ENCODE results near the gene CELF2. TPM values are rescaled to one million over a fixed set of nuclear protein-coding genes. Genes with fewer than 3 reads are reported as not detected.

Gene CELF2
- total RNA-seq, 4 donors from 2014 or later = 30.0 to 56.6 (median 43.3) TPM

DNA sequence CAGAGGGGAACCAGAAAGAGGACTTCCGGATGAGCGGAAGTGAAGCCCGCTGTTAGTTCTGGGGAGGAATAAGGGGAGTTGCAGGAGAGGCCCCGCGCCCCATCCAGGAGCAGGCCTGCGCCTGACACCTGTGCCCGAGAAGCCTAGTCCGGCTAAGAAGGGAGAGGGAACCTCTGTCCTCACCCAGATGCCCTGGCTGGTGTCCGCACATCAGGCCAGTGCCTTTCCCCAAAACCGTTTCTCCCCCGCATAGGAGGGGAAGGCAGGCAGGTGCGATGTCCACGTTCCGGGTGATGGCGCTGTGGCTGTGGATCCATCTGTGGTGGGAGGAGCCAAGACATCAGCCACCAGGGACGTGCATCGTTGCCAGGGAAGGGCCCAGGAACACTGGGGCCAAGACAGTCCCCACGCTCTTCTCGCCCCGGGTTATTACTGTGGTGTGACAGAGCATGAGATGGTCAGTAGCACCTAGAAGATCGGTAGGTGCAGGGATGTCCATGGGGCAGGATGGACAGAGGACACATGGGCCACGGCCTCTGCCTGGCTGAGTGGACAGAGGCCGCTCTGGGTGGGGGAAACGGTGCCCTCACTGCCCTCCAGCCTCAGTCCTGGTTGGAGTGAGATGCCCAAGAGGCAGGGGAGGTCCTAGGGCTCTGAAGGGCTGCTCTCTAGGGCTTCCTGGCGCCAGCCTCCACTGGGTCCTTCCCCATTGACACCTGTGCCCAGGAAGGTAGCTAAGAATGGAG is 262.7 kb downstream of the CELF2 start:
- ATAC-seq = no peak
- no peaks in the 10 kb centered on the region for H3K9me3 ChIP-seq
- H3K4me1 ChIP-seq = no peaks in the 10 kb centered on the region
- peaks cover 0 to 5% of the 10 kb centered on the region in 2 donors for H3K36me3 ChIP-seq
- H3K27ac ChIP-seq = no peak overlapping the region
- no peak for DNase-seq
- in situ Hi-C loops (cut with MboI; ENCODE audit: low sequenced_read_pairs in 4 of 4) = no loop called here
- TF ChIP-seq POLR2A (IDR thresholded peaks at IDR 0.05) = no peak
- H3K4me3 ChIP-seq = no peak overlapping the region
- intact Hi-C loops (cut with DNase I; ENCODE audit: low total_unique reads) = no loop called here
- no peaks in the 10 kb centered on the region for H3K27me3 ChIP-seq

DNA sequence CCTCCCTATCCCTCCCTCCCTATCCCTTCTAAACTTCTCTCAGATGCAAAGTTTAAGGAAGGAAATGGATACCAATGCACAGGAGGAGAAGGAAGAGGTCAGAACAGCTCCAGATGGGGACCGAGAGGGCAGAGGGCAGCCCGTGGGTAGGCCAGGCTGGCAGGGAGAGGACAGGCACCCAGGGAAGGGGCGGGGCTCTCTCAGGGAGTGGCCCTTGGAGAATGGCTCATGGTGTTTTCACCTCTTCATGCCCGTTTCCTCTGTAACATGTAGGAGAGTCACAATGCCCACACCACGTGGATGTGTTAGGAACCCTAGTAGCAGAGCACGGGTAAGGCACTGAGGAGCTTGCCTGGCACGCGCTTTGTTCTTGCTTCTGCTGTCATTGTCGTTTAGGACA is 264.5 kb downstream of the CELF2 start:
- Histone ChIP-seq H3K4me3 (no peak overlapping the region), H3K4me1 (no peaks in the 10 kb centered on the region), H3K27me3 (no peaks in the 10 kb centered on the region), H3K36me3 (peaks cover 0 to 5% of the 10 kb centered on the region in 2 donors), H3K27ac (no peak overlapping the region), H3K9me3 (no peaks in the 10 kb centered on the region)
- no peak for TF ChIP-seq POLR2A (IDR thresholded peaks at IDR 0.05)
- TF ChIP-seq, protein P1, sequence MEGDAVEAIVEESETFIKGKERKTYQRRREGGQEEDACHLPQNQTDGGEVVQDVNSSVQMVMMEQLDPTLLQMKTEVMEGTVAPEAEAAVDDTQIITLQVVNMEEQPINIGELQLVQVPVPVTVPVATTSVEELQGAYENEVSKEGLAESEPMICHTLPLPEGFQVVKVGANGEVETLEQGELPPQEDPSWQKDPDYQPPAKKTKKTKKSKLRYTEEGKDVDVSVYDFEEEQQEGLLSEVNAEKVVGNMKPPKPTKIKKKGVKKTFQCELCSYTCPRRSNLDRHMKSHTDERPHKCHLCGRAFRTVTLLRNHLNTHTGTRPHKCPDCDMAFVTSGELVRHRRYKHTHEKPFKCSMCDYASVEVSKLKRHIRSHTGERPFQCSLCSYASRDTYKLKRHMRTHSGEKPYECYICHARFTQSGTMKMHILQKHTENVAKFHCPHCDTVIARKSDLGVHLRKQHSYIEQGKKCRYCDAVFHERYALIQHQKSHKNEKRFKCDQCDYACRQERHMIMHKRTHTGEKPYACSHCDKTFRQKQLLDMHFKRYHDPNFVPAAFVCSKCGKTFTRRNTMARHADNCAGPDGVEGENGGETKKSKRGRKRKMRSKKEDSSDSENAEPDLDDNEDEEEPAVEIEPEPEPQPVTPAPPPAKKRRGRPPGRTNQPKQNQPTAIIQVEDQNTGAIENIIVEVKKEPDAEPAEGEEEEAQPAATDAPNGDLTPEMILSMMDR (IDR thresholded peaks at IDR 0.05 in 4 of 5, conservative IDR thresholded peaks at IDR 0.05 in 1 of 5) = no peak
- ATAC-seq (no peak), DNase-seq (no peak)
- in situ Hi-C loops (cut with MboI; ENCODE audit: low sequenced_read_pairs in 4 of 4) (no loop called here), intact Hi-C loops (cut with DNase I; ENCODE audit: low total_unique reads) (no loop called here)

DNA sequence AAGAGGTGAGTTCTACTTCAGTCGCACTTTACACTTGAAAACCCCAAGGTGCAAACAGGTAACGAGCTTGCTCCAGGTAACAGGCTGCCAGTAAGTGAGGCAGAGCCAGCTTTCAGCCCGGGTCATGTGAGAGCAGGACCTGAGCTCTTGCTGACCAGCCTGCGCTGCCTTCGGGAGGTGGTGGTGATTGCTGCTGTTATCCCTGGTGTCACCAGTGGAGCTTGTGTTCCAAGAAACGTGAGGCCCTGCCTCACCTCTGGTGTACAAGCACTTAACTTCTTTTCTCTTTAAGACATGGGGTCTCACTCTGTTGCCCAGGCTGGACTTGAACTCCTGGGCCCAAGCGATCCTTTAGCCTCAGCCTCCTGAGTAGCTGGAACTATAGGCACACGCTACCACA is 265.0 kb downstream of the CELF2 start:
- TF ChIP-seq, protein P1 (IDR thresholded peaks at IDR 0.05 in 4 of 5, conservative IDR thresholded peaks at IDR 0.05 in 1 of 5) = no peak
- TF ChIP-seq POLR2A (IDR thresholded peaks at IDR 0.05) = no peak
- in situ Hi-C loops (cut with MboI; ENCODE audit: low sequenced_read_pairs in 4 of 4) = no loop called here
- DNase-seq (no peak), ATAC-seq (no peak)
- intact Hi-C loops (cut with DNase I; ENCODE audit: low total_unique reads) = no loop called here
- H3K27ac ChIP-seq = no peak overlapping the region
- H3K4me3 ChIP-seq = no peak overlapping the region
- H3K27me3 ChIP-seq = no peaks in the 10 kb centered on the region
- no peaks in the 10 kb centered on the region for H3K4me1 ChIP-seq
- peaks cover 0 to 6% of the 10 kb centered on the region in 2 donors for H3K36me3 ChIP-seq
- no peaks in the 10 kb centered on the region for H3K9me3 ChIP-seq

DNA sequence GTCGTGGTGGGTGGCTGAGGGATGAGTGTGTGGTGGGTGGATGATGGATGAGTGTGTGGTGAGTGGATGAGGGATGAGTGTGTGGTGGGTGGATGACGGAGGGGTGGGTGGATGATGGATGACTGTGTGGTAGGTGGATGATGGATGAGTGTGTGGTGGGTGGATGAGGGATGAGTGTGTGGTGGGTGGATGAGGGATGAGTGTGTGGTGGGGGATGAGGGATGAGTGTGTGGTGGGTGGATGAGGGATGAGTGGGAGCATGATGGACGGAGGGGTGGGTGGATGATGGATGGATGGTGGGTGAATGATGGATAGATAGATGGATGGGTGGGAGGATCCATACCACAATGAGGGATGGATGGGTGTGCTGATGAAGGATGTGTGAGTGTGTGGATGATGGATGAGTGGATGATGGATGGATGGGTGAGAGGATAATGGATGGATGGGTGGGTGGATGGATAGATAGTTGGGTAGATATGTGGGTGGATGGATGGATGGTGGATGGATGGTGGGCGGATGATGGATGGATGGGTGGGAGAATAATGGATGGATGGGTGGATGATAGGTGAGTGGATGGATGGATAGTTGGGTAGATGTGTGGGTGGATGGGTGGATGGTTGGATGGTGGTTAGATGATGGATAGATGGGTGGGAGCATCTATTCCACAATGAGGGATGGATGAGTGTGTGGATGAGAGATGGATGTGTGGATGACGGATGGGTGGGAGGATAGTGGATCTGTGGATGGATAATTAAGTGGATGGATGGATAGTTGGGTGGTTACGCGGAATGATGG is 266.8 kb downstream of the CELF2 start:
- ATAC-seq (no peak), DNase-seq (no peak)
- Histone ChIP-seq H3K9me3 (no peaks in the 10 kb centered on the region), H3K27me3 (no peaks in the 10 kb centered on the region), H3K36me3 (peaks cover 0 to 15% of the 10 kb centered on the region in 2 donors), H3K27ac (no peak overlapping the region), H3K4me3 (no peak overlapping the region), H3K4me1 (no peaks in the 10 kb centered on the region)
- TF ChIP-seq, protein P1 (IDR thresholded peaks at IDR 0.05 in 4 of 5, conservative IDR thresholded peaks at IDR 0.05 in 1 of 5) = no peak
- TF ChIP-seq POLR2A (IDR thresholded peaks at IDR 0.05) = no peak
- intact Hi-C loops (cut with DNase I; ENCODE audit: low total_unique reads) = no loop called here
- in situ Hi-C loops (cut with MboI; ENCODE audit: low sequenced_read_pairs in 4 of 4) = no loop called here

DNA sequence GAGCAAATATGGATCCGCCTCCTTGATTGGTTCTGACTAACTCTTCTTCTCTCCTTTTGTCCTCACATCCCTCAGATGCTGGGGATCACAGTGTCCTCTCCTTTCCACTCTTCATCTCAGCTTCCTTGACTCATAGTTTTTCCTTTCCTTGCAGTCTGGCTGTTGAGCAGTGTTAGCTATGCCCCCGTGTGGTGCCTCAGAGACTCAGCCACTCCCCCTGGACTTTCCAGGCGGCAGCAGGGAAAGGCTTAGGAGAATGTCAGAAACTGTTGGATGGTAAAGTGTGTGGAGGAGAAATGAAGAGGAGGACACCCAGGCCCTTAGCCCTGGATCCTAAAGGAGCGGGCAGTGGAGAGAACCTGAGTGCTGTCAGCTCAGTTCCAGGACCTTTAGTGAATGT is 267.5 kb downstream of the CELF2 start:
- in situ Hi-C loops (cut with MboI; ENCODE audit: low sequenced_read_pairs in 4 of 4) (no loop called here), intact Hi-C loops (cut with DNase I; ENCODE audit: low total_unique reads) (no loop called here)
- DNase-seq = no peak
- TF ChIP-seq, protein P1 (IDR thresholded peaks at IDR 0.05 in 4 of 5, conservative IDR thresholded peaks at IDR 0.05 in 1 of 5) = no peak
- TF ChIP-seq POLR2A (IDR thresholded peaks at IDR 0.05) = no peak
- Histone ChIP-seq H3K9me3 (no peaks in the 10 kb centered on the region), H3K36me3 (peaks cover 0 to 15% of the 10 kb centered on the region in 2 donors), H3K4me1 (no peaks in the 10 kb centered on the region), H3K27me3 (no peaks in the 10 kb centered on the region), H3K4me3 (no peak overlapping the region), H3K27ac (no peak overlapping the region)
- no peak for ATAC-seq
